Measurements from ENCODE around the gene CPED1. TPM values are rescaled to one million over a fixed set of nuclear protein-coding genes. Genes with fewer than 3 reads are reported as not detected.

Gene CPED1
- total RNA-seq, 1 donor from 2014 or later: 3.9 TPM

- Mint-ChIP-seq H3K27ac (ENCODE audit: unreplicated experiment) (no peak overlapping the region), H3K9me3 (ENCODE audit: unreplicated experiment) (no peaks in the 10 kb centered on the region), H3K27me3 (ENCODE audit: unreplicated experiment) (no peaks in the 10 kb centered on the region), H3K4me1 (ENCODE audit: unreplicated experiment) (peaks cover 40% of the 10 kb centered on the region), H3K36me3 (ENCODE audit: unreplicated experiment) (no peaks in the 10 kb centered on the region), H3K4me3 (ENCODE audit: unreplicated experiment) (no peak overlapping the region)
- no peak for TF ChIP-seq CTCF (IDR thresholded peaks at IDR 0.05)
- DNase-seq (ENCODE audit: extremely low spot score, unreplicated experiment): no peak
Measured at GRCh38 chr7:121276313-121276712, 287.8 kb downstream of the CPED1 start.

- peak overlapping the region; percentile 79 for H3K27ac Mint-ChIP-seq (ENCODE audit: unreplicated experiment)
- no peaks in the 10 kb centered on the region for H3K27me3 Mint-ChIP-seq (ENCODE audit: unreplicated experiment)
- TF ChIP-seq CTCF (IDR thresholded peaks at IDR 0.05): no peak
- H3K9me3 Mint-ChIP-seq (ENCODE audit: unreplicated experiment): no peaks in the 10 kb centered on the region
- H3K36me3 Mint-ChIP-seq (ENCODE audit: unreplicated experiment): no peaks in the 10 kb centered on the region
- peaks cover 45% of the 10 kb centered on the region for H3K4me1 Mint-ChIP-seq (ENCODE audit: unreplicated experiment)
- DNase-seq (ENCODE audit: extremely low spot score, unreplicated experiment): no peak
- peak overlapping the region; percentile 12 for H3K4me3 Mint-ChIP-seq (ENCODE audit: unreplicated experiment)
Measured at GRCh38 chr7:121278120-121279021, 289.9 kb downstream of the CPED1 start.

GRCh38 chr7:121279060-121279620, 290.6 kb downstream of the CPED1 start:
- H3K9me3 Mint-ChIP-seq (ENCODE audit: unreplicated experiment): peaks cover under 1% of the 10 kb centered on the region

GRCh38 chr7:121279822-121280221, 291.3 kb downstream of the CPED1 start:
- no peaks in the 10 kb centered on the region for H3K27me3 Mint-ChIP-seq (ENCODE audit: unreplicated experiment)
- DNase-seq (ENCODE audit: extremely low spot score, unreplicated experiment): no peak
- no peaks in the 10 kb centered on the region for H3K36me3 Mint-ChIP-seq (ENCODE audit: unreplicated experiment)
- no peak for TF ChIP-seq CTCF (IDR thresholded peaks at IDR 0.05)
- peak overlapping the region; percentile 79 for H3K27ac Mint-ChIP-seq (ENCODE audit: unreplicated experiment)
- H3K4me3 Mint-ChIP-seq (ENCODE audit: unreplicated experiment): no peak overlapping the region
- peaks cover 43% of the 10 kb centered on the region for H3K4me1 Mint-ChIP-seq (ENCODE audit: unreplicated experiment)
- peaks cover 7% of the 10 kb centered on the region for H3K9me3 Mint-ChIP-seq (ENCODE audit: unreplicated experiment)

More at GRCh38 chr7:121279060-121279620, 290.6 kb downstream of the CPED1 start:
- Mint-ChIP-seq H3K36me3 (ENCODE audit: unreplicated experiment) (no peaks in the 10 kb centered on the region), H3K27me3 (ENCODE audit: unreplicated experiment) (no peaks in the 10 kb centered on the region), H3K4me3 (ENCODE audit: unreplicated experiment) (no peak overlapping the region), H3K27ac (ENCODE audit: unreplicated experiment) (peak overlapping the region; percentile 79), H3K4me1 (ENCODE audit: unreplicated experiment) (peaks cover 43% of the 10 kb centered on the region)
- DNase-seq (ENCODE audit: extremely low spot score, unreplicated experiment): no peak
- TF ChIP-seq CTCF (IDR thresholded peaks at IDR 0.05): no peak

GRCh38 chr7:121280656-121281055, 292.1 kb downstream of the CPED1 start:
- Mint-ChIP-seq H3K4me1 (ENCODE audit: unreplicated experiment) (peaks cover 43% of the 10 kb centered on the region), H3K4me3 (ENCODE audit: unreplicated experiment) (no peak overlapping the region), H3K27me3 (ENCODE audit: unreplicated experiment) (no peaks in the 10 kb centered on the region), H3K27ac (ENCODE audit: unreplicated experiment) (no peak overlapping the region), H3K9me3 (ENCODE audit: unreplicated experiment) (peaks cover 14% of the 10 kb centered on the region), H3K36me3 (ENCODE audit: unreplicated experiment) (peaks cover 1% of the 10 kb centered on the region)
- TF ChIP-seq CTCF (IDR thresholded peaks at IDR 0.05): no peak
- no peak for DNase-seq (ENCODE audit: extremely low spot score, unreplicated experiment)

All from osteocyte (in vitro differentiated cells).